ENCODE measurements around the gene CALHM4.
"Not testable (repeated sequence)": the region's sequence is repeated elsewhere in the genome, so short reads cannot be mapped to it uniquely, and the experiment has no call there.

Gene CALHM4

DNA sequence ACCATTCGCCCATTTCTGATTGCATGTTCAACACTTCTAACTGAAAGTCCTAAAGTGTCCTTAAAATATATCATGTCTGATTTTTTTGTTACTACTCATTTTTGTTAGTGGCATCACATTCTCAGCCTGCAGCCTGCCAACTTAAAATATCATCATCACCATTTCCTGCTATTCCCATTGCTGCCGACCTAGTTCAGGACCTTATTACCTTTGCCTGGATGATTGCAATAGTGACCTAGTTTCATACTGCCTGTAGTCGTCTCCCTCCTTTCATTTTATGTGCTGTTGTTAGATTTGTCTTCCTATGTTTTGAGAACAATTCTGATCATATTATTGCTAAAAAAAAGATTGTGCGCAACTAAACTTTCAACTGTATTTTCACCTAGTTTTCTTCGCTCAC lies 23.9 kb downstream of the CALHM4 start:
- no peak for DNase-seq (ENCODE audit: low read depth)

GRCh38 chr6:116578335-116578734 lies 24.8 kb downstream of the CALHM4 start:
- DNase-seq (ENCODE audit: low read depth) = no peak

DNA sequence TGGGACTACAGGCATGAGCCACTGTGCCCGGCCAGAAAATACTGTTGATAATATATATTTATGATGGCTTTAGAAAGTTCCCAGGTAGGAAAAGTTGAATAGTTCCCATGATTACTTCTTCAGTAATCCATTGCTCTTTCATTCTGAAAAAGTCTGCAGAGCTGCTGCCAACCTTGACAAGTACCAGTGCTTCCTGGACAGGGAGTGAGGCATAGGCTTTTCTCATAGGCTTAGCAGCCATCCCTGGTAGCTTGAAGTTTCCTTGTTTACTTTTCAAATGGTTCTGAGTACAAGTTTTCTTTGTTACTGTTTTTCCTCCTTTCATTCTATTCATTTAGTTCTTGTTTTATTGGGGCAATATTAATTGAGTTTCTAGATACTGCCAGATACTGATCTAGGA lies 25.6 kb downstream of the CALHM4 start:
- DNase-seq (ENCODE audit: low read depth) = no peak

DNA sequence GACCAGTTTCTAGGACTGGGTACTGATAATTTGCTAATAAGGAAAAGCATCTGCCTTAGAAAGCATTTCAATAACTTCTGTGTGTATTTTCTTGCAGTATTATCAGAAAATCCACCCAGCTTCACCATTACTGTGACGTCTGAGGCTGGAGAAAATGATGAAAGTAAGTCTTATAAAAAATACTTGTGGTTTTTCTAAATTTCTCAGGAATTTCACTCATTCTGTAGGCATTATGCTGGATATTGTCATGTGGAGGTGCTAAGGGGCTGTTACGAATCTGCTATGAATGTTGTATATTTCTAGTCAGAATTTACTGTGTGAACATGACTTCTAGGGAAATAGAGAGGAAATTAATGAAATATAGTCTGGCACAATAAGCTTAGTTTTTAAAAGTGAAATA lies 26.6 kb downstream of the CALHM4 start:
- no peak for DNase-seq (ENCODE audit: low read depth)

GRCh38 chr6:116586276-116586675 lies 32.7 kb downstream of the CALHM4 start:
- no peak for DNase-seq (ENCODE audit: low read depth)

- DNase-seq (ENCODE audit: low read depth) = no peak
These were observed 33.2 kb downstream of the CALHM4 start for GRCh38 chr6:116586738-116587137.

GRCh38 chr6:116595247-116595646 lies 41.7 kb downstream of the CALHM4 start:
- DNase-seq (ENCODE audit: low read depth) = no peak

GRCh38 chr6:116596815-116597214 lies 43.3 kb downstream of the CALHM4 start:
- no peak for DNase-seq (ENCODE audit: low read depth)

GRCh38 chr6:116603916-116604315 lies 50.4 kb downstream of the CALHM4 start:
- not testable (repeated sequence) for DNase-seq (ENCODE audit: low read depth)

- DNase-seq (ENCODE audit: low read depth) = not testable (repeated sequence)
These were observed 51.3 kb downstream of the CALHM4 start for GRCh38 chr6:116604868-116605267.

GRCh38 chr6:116605935-116606334 lies 52.4 kb downstream of the CALHM4 start:
- no peak for DNase-seq (ENCODE audit: low read depth)

Measured in T follicular helper cell (primary cell).